OCI-LY7 (cell line): ENCODE measurements around the gene TRIO.

Experiments used
- CTCF ChIP-seq: fragments of 200-600 bp; sonication (generic); conservative IDR thresholded peaks from 2 replicates; pipeline ENCODE4 v1.5.1; 2014; ENCODE audit warnings: mild to moderate bottlenecking, antibody characterized with exemption, low read length, moderate library complexity, mixed read lengths
- EZH2phosphoT487 ChIP-seq: fragments of 200-600 bp; sonication (generic); IDR thresholded peaks from 2 replicates; pipeline ENCODE4 v1.6.1; 2018; ENCODE audit warnings: low read depth, borderline replicate concordance, mild to moderate bottlenecking, mixed run types, antibody characterized with exemption, low read length, moderate library complexity, mixed read lengths

GRCh38 chr5:14284392-14285148 lies 141.4 kb downstream of the TRIO start:
- TF ChIP-seq EZH2phosphoT487 (no peak), CTCF (no peak)
